T-helper 2 cell treated with Interferon-gamma antibody and Interleukin-4, amounts not matched to agents 100 ng/mL and 5 ng/mL, for 36 hours (primary cell): ENCODE data around the gene HMGXB3. TPM values are rescaled to one million over a fixed set of nuclear protein-coding genes. Genes with fewer than 3 reads are reported as not detected.
"Not testable (repeated sequence)": the region's sequence is repeated elsewhere in the genome, so short reads cannot be mapped to it uniquely, and the experiment has no call there.

Experiments used
- intact Hi-C: fragments of 100-400 bp; cut with micrococcal nuclease; formaldehyde crosslinking; loops from one replicate; pipeline ENCODE4 v1.15.1; 2023
- total RNA-seq: library from RNA; stranded (reverse); gene quantifications from 2 replicates; pipeline ENCODE4 v1.2.3, GENCODE V29; 2022

HMGXB3 gene
- total RNA-seq, 1 donor from 2014 or later, result 33.6 TPM

- intact Hi-C loops, result not testable (repeated sequence)
These were observed 84.2 kb downstream of the HMGXB3 start for GRCh38 chr5:150084754-150085153.

GRCh38 chr5:150085191-150085912 is 84.8 kb downstream of the HMGXB3 start:
- intact Hi-C loops, result no loop called here

GRCh38 chr5:150085950-150086715 is 85.6 kb downstream of the HMGXB3 start, which contains the start of gene CSF1R:
Gene CSF1R (minus strand): TSS chr5:150086554. CDS start chr5:150086427, 127 bp downstream.
- intact Hi-C loops, result no loop called here

- intact Hi-C loops, result no loop called here
These were observed 91.7 kb downstream of the HMGXB3 start for GRCh38 chr5:150092159-150092787.

DNA sequence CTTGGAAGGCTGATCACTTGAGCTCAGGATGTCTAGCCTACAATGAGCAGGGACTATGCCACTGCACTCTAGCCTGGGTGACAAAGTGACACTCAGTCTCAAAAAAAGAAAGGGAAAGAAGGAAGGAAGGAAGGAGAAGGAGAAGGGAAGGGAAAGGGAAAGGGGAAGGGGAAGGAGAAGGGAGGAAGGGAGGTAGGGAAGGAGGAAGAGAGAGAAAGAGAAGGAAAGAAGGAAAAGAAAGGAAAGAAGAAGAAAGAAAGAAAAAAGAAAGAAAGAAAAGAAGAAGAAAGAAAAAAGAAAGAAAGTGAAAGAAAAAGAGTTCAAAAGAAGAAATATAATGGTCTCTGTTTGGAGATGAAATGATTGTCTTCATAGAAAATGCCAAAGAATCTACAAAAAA is 96.6 kb downstream of the HMGXB3 start:
- intact Hi-C loops, result no loop called here

GRCh38 chr5:150101023-150101422 is 100.5 kb downstream of the HMGXB3 start:
- intact Hi-C loops, result no loop called here

Other genes starting within 250 kb of the HMGXB3 start
- gene PDE6A, start 55.9 kb upstream of the HMGXB3 start, total RNA-seq, result not detected in 2 replicates
- 8.6 and 8.7 TPM in 2 replicates for gene SLC26A2, start 40.0 kb upstream of the HMGXB3 start, total RNA-seq
- 1.2 and 1.7 TPM in 2 replicates for gene TIGD6, start 85 bp upstream of the HMGXB3 start, total RNA-seq
- 0.14 TPM in 1 of 2 replicates, not detected in the other for gene CSF1R, start 85.8 kb downstream of the HMGXB3 start, total RNA-seq
- gene PDGFRB, start 155.1 kb downstream of the HMGXB3 start, total RNA-seq, result 1.8 and 4.1 TPM in 2 replicates
- gene CDX1, start 166.0 kb downstream of the HMGXB3 start, total RNA-seq, result not detected in 2 replicates
- not detected in 2 replicates for gene SLC6A7, start 189.3 kb downstream of the HMGXB3 start, total RNA-seq